Measurements from ENCODE around the gene MON1A.
"Not testable (repeated sequence)": the region's sequence is repeated elsewhere in the genome, so short reads cannot be mapped to it uniquely, and the experiment has no call there.

MON1A gene, protein sequence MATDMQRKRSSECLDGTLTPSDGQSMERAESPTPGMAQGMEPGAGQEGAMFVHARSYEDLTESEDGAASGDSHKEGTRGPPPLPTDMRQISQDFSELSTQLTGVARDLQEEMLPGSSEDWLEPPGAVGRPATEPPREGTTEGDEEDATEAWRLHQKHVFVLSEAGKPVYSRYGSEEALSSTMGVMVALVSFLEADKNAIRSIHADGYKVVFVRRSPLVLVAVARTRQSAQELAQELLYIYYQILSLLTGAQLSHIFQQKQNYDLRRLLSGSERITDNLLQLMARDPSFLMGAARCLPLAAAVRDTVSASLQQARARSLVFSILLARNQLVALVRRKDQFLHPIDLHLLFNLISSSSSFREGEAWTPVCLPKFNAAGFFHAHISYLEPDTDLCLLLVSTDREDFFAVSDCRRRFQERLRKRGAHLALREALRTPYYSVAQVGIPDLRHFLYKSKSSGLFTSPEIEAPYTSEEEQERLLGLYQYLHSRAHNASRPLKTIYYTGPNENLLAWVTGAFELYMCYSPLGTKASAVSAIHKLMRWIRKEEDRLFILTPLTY

GRCh38 chr3:49929291-49930167 is at the start of gene MON1A:
MON1A (minus strand) TSS chr3:49929811; CDS start chr3:49913346, 16,465 bp downstream.
- peak; percentile 70 for DNase-seq

GRCh38 chr3:49976942-49977341 is 47.3 kb upstream of the MON1A start:
- no peak for DNase-seq

- no peak for DNase-seq
Measured at GRCh38 chr3:49972656-49973055, 43.0 kb upstream of the MON1A start.

- no peak for DNase-seq
Measured at GRCh38 chr3:49968346-49968745, 38.7 kb upstream of the MON1A start.

GRCh38 chr3:49967291-49967690 is 37.7 kb upstream of the MON1A start:
- DNase-seq: no peak

GRCh38 chr3:49966233-49966942 is 36.8 kb upstream of the MON1A start:
- DNase-seq: no peak

DNA sequence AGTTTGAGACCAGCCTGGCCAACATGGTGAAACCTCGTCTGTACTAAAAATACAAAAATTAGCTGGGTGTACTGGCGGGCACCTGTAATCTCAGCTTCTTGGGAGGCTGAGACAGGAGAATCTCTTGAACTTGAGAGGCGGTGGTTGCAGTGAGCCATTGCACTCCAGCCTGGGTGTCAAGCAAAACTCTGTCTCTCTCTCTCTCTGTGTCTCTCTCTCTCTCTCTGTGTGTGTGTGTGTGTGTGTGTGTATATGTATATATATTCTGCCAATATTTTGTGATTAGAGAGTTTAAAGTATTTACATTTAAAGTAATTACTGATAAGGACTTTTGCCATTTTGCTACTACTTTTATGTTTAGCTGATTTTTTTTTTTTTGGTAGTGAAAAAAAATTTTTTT is 26.0 kb upstream of the MON1A start:
- DNase-seq: no peak

DNA sequence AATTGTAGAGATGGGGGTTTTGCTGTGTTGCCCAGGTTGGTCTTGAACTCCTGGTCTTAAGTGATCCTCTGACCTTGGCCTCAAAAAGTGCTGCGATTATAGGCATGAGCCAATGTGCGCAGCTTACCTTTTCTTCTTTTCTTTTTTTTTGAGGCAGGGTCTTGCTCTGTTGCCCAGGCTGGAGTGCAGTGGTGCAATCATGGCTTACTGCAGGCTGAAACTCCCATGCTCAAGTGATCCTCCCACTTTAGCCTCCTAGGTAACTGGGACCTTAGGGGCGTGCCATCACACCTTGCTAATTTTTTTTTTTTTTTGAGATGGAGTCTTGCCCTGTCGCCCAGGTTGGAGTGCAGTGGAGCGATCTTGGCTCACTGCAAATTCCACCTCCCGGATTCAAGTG is 23.3 kb upstream of the MON1A start:
- DNase-seq: no peak

GRCh38 chr3:49942651-49943050 is 13.0 kb upstream of the MON1A start:
- no peak for DNase-seq

GRCh38 chr3:49940667-49941249 is 11.1 kb upstream of the MON1A start:
- no peak for DNase-seq

- peak; percentile 92 for DNase-seq
Measured at GRCh38 chr3:49939858-49940666, 10.5 kb upstream of the MON1A start, which contains the start of gene RBM6. RBM6 (plus strand) TSS chr3:49940150; CDS start chr3:49962642, 22,492 bp downstream.

GRCh38 chr3:49937090-49937489 is 7.5 kb upstream of the MON1A start:
- DNase-seq: no peak

- not testable (repeated sequence) for DNase-seq
Measured at GRCh38 chr3:49932281-49932680, 2.7 kb upstream of the MON1A start.

DNA sequence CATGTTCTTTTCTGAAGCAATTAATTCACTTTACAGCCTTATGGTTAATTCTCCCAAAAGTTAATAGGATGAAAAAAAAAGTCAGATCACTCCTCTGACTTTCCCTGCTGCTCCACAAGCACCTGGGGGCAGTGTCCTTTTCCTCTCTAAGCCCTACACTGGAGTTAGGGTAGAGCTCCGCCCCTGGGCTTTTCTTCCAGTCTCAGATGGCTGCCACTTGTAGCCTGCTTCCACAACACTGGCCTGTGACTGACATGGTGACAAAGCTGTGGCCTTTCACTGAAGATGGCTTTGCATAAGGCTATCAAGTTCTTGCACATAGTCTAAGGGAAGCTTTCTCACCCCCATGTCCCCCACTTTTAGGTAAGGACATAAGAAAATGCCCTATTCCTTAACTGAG is 1.3 kb upstream of the MON1A start:
- DNase-seq: no peak

DNA sequence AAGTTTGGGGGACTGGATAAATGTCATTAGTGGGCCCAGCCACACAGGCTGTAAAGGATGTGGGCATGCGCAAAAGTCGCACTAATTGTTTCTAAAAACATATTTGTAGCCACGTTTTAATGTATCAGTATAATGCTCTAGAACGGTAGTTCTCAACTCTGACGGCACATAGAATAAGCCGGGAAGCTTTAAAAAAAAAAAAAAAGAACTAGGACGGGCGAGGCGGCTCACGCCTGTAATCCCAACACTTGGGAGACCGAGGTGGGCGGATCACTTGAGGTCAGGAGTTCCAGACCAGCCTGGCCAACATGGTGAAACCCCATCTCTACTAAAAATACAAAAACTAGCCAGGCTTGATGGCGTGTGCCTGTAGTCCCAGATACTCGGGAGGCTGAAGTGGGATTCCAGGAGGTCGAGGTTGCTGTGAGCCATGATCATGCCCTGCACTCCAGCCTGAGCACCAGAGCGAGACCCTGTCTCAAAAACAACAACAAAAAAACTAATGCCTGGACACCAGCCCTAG is 618 bp upstream of the MON1A start:
- no peak for DNase-seq

DNA sequence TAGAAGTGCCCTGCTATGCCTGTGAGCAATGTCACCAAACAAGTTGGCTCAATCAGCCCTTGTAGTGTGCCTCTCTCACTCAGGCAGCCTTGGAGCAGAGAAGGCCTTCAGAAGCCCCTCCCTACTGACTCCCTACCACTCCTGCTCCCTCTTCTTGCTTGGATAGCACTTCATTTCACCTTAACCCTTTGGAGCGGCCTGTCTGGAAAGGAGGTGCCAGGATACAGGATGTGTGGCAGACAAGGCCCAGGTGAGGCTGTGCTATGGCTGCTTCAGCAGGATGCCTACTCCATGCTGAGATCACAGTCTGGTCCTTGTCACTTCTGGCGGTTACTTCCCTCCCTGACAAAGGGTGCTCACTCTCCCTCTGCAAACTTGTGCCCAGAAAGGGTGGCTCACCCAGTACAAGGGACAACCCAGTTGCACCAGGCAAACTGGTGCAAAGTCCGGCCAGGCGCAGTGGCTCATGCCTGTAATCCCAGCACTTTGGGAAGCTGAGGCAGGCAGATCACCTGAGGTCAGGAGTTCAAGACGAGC is 1.1 kb downstream of the MON1A start:
- no peak for DNase-seq

DNA sequence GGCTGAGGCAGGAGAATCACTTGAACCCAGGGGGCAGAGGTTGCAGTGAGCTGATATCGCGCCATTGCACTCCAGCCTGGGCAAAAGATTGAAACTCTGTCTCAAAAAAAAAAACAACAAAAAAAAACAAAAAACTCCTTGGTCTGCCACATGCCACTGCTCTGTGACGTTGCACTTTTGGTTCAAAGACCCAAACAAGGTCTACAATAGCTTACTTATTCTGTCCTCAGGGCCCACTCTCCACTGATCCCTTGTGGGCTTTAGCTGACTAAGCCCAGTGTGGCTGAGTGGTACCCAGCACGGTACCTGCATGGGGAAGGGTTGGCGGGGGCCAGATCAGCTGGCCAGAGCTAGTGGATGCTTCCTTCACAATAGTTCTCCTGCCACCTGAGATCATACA is 1.8 kb downstream of the MON1A start:
- DNase-seq: no peak

DNA sequence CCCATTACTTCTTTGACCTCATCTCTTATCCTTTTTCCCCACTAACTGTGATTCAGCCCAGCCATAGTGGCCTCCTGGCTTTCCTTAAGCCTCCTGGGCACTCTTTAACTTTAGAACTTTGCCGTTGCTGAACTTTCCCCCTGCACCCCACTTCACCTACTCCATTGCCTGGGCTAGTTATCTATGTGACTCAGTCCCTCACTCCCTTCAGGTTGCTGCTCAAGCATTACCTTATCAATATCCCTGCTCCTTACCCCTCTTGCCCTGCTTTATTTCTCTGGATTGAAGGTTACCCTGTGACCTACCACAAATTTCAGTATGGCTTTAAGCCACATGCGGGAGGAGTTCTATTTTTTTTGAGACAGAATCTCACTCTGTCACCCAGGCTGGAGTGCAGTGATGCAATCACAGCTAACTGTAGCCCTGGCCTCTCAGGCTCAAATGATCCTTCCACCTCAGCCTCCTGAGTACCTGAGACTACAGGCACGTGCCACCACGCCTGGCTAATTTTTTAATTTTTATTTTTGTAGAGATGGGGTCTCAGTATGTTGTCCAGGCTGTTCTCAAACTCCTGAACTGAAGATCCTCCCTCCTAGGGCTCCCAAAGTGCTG is 3.4 kb downstream of the MON1A start:
- DNase-seq: no peak

DNA sequence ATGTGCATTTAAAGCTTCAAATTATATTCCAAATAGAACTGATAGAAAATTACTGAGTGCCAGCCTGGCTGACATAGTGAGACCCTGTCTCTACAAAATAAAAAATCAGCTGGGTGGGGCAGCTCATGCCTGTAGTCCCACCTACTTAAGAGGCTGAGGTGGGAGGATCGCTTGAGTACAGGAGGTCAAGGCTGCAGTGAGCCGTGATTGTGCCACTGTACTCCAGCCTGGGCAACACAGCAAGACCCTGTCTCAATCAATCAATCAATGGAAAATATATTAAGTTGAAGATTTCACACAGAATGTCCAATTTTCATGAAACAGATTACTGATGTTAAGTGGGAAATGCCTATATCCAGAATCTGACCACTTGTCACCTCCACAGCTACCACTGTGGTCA is 4.1 kb downstream of the MON1A start:
- no peak for DNase-seq

GRCh38 chr3:49924683-49925082 is 4.9 kb downstream of the MON1A start:
- DNase-seq: no peak

All from 8988T (cell line).